Activated CD4-positive, alpha-beta T cell treated with anti-CD3 and anti-CD28 coated beads, Interleukin-2, amount 50 U/mL, for 48 hours (primary cell): ENCODE measurements around the gene CPAMD8.
"Not testable (repeated sequence)": the region's sequence is repeated elsewhere in the genome, so short reads cannot be mapped to it uniquely, and the experiment has no call there.

ENCODE experiments used
- DNase-seq, 2 experiments: peaks; one replicate each; pipeline ENCODE4 v3.0.0-alpha.2; 2020

The CPAMD8 gene

DNA sequence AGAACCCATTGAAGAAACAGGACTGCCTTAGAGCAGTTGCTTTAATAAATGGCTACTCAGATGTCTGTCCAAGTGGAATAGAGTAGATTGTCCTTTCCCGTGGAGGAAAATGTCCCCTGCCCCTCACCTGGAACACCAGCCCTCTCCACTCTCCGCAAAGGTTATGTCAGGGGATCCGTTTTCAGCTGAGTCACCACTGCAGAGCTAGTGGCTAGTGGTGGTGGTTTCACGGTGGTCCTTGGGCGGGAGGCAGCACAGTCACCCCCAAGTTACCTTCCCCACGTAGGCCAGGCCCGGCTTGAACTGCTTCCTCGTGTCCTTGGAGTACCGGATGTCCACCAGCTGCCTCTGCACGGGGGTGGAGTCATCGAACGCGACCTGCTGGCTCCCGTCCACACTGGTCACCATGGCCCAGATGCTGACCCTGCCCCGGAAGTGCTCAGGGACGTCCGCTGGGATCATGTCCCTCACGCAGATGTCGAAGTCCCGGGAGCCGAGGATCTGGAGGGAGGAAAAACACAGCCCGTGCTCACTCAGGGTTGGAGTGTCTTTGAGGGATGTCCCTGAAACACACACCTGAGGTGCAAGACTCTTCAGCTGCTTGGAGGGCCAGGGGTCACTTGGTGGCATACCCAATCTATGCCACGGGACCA lies 29.6 kb downstream of the CPAMD8 start:
- not testable (repeated sequence) for DNase-seq

DNA sequence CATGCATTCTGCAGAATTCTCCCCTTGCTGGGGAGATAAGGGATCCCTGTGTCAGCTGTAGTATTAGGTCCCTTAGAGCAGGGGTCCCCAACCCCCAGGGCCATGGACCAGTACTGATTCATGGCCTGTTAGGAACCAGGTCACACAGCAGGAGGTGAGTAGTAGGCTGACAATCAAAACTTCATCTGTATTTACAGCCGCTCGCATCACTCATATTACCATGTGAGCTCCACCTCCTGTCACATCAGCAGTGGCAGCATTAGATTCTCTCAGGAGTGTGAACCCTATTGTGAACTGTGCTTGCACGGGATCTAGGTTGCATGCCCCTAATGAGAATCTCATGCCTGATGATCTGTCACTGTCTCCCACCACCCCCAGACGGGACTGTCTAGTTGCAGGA lies 37.9 kb downstream of the CPAMD8 start:
- no peak for DNase-seq

DNA sequence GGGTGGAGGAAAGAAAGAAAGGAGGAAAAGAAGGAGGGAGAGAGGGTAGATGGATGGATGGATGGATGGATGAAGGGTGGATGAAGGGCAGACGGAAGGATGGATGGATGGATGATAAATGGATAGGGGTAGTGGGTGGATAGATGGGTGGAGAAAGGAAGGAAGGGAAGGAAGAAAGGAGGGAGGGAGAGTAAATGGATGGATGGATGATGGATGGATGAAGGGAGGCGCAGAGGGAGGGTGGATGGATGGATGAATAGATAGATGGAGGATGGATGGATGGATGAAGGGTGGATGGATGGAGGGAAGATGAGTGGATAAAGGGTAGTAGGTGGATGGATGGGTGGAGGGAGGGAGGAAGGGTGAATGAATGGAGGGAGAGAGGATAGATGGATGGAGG lies 41.2 kb downstream of the CPAMD8 start:
- DNase-seq, result no peak

DNA sequence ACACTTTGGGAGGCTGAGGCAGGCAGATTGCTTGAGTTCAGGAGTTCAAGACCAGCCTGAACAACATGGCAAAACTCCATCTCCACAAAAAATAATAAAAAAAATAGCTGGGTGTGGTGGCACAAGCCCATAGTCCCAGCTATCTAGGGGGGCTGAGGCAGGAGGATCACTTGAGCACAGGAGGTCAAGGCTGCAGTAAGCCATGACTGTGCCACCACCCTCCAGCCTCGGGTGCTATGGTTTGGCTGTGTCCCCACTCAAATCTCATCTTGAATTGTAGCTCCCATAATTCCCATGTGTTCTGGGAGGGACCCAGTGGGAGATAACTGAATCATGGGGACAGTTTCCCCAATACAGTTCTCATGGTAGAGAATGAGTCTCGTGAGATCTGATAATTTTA lies 44.0 kb downstream of the CPAMD8 start:
- DNase-seq, result not testable (repeated sequence)

DNA sequence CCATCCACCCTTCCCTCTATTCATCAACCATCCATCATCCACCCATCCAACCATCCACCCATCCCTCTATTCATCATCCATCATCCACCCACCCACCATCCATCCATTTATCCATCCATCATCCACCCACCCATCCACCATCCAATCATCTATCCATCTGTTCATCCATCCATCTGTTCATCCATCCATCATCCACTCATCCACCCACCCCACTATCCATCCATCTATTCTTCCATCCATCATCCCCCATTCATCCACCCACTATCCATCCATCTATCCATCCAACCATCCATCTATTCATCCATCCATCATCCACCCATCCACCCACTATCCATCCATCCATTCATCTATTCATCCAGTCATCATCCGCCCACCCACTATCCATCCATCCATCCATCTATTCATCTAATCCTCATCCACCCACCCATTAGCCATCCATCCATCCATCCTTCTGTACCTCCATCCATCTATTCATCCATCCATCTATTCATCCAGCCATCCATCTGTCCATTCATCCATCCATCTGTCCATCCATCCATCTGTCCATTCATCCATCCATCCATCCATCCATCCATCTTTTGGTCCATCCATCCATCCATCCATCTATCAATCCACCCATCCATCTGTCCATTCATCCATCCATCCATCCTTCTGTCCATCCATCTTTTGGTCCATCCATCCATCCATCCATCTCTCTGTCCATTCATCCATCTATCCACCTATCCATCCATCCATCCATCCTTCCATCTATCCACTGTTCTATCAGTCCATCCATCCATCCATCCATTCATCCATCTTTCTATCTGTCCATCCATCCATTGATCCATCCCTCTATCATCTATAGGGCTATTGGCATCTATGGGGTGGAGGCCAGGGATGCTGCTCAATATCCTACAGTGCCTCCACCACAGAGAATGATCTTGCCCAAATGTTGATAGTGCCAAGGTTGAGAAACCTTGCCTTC lies 47.5 kb downstream of the CPAMD8 start:
- DNase-seq, result no peak

DNA sequence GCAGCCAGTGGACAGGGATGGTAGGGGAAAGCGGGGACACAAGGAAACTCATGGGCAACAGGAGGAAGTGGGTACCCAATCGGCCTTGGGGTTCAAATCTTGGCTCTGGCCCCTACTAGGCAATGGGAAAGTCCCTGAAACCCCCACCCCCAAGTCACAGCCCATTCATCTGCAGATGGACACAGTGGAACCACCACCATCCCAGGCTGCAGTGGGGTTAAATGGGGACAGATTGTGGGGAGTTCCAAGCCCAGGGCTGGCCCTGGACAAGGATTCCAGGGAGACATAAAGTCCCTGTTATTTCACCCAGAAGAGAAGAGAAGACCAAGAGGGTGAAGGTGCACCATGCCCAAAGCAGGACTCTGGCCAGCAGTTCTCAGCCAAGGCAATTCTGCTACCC lies 48.5 kb downstream of the CPAMD8 start:
- DNase-seq, result no peak

DNA sequence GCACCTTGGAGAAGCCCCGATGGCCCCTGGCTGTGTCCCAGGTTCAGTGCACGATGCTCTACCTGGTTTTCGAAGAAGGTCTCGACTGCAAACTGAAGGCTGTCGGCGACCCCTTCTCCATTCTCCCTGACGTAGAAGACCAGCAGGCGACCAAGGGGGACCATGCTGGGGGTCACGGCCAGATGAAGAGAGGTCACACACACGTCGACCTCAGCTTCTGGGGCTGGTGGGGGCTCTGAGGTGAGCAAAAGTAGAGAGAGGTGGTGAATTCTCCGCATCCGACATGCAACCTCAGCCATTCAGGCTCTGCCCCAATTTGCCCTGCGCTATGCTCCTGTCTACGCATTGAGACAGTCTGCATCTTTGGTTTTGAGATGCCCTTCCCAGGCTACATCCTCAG lies 49.3 kb downstream of the CPAMD8 start:
- DNase-seq, result no peak

DNA sequence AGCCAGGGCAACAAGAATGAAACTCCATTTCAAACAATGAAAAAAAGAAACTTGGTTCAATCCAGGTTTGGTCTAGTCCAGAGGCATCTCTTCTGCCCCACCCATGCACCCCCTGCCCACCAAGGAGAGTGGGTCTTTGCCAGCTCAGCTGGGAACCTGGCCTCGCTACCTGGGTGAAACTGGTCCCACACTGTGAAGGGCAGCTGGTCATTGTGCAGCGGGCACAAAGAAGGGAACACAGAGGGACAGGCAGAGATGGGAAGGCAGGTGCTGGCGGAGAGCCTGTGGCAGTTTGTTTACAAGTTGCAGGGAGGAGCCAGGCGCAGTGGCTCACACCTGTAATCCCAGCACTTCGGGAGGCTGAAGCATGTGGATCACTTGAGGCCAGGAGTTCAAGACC lies 50.2 kb downstream of the CPAMD8 start:
- no peak for DNase-seq

DNA sequence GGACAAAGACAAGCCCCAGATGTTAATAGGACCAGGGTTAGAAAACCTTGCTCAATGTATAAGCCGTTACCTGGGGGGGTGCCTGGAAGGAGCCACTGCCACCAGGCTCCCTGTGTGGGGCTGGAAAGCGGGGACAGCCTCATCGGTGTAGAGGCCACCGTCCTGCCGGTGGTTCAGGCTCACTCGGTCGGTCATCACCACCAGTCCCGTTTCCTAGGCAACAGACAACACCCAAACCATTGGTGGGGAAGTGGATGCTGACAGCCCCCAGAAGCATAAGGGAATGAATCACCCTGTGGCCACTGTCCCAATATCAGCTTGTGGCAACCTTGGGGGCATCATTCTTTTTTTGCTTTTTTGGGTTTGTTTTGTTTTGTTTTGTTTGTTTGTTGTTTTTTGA lies 55.8 kb downstream of the CPAMD8 start:
- no peak for DNase-seq

DNA sequence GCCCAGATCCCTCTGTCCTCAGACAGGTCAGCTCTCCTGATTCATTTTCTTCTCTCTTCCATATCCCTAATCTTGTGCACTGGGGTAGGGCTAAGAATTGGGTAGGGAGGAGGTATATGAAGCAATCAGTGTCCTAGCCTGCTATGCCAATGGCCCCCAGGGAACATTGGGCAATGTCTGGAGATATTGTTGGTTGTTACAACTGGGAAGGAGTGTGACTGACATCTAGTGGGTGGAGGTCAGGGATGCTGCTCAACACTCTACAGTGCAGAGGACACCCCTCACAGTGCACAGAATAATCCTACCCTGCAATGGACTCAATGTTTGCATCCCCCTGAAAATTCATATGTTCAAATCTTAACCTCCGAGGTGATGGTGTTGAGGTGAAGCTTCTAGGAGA lies 57.5 kb downstream of the CPAMD8 start:
- no peak for DNase-seq

DNA sequence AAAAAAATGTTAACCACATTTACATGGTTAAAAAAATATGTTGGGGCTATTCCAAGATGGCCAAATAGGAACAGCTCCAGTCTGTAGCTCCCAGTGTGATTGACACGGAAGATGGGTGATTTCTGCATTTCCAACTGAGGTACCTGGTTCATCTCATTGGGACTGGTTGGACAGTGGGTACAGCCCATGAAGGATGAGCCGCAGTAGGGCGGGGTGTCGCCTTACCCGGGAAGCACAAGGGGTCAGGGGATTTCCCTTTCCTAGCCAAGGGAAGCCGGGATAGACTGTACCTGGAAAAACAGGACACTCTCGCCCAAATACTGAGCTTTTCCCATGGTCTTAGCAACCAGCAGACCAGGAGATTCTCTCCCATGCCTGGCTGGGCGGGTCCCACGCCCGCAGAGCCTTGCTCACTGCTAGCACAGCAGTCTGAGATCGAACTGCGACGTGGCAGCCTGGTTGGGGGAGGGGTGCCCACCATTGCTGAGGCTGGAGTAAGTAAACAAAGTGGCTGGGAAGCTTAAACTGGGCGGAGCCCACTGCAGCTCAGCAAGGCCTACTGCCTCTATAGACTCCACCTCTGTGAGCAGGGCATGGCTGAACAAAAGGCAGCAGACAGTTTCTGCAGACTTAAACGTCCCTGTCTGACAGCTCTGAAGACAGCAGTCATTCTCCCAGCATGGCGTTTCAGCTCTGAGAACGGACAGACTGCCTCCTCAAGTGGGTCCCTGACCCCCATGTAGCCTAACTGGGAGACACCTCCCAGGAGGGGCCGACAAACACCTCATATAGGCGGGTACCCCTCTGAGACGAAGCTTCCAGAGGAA lies 65.4 kb downstream of the CPAMD8 start:
- not testable (repeated sequence) for DNase-seq

DNA sequence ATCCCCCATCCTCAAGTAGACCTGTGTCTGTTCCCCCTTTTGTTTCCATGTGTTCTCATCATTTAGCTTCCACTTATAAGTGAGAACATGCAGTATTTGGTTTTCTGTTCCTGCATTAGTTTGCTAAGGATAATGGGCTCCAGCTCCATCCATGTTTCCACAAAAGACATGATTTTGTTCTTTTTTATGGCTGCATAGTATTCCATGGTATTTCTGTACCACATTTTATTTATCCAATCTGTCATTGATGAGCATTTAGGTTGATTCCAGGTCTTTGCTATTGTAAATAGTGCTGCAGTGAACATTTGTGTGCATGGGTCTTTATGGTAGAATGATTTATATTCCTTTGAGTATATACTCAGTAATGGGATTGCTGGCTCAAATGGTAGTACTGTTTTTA lies 68.3 kb downstream of the CPAMD8 start:
- DNase-seq, result not testable (repeated sequence)

DNA sequence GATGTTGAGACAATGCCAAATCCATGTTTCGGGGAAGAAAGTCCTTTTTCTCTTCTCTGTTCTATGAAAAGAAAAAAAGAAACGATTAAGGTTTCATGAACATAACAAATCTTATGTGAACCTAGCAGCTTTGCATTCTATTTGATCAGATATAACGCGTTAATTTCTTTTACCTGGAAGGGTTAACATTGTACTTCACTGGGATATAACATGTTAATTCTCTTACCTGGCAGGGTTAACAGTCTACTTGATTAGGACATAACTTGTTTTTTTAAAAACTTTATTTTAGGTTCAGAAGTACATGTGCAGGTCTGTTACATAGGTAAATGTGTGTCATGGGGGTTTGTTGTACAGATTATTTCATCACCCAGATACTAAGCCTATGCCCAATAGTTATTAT lies 68.8 kb downstream of the CPAMD8 start:
- no peak for DNase-seq

DNA sequence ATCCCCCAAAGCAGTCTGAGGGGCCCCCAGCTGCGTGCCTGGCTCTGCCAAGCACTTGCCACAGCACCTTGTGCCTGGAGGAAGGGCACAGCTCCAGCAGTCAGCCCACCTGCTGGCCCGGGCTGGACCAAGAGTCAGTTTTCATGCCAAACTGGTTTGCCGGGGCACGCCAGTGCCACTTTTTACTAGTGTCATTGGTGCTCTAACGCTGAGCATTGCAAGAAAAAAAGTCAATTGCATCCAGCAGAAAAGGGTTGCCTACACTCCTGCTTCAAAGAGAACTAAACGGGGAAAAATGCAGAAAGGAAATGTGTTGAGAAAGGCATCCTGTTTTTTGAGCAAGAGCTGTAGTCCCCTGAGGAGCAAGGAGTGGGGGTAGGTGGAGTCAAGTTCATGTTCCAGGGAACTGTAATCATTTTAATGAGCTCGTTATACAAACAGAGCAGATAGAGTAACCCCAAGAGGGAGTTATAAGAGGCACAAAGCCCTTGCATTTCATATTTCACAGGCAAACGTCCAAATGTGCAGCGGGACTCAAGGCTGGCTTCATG lies 69.4 kb downstream of the CPAMD8 start:
- DNase-seq, result no peak

DNA sequence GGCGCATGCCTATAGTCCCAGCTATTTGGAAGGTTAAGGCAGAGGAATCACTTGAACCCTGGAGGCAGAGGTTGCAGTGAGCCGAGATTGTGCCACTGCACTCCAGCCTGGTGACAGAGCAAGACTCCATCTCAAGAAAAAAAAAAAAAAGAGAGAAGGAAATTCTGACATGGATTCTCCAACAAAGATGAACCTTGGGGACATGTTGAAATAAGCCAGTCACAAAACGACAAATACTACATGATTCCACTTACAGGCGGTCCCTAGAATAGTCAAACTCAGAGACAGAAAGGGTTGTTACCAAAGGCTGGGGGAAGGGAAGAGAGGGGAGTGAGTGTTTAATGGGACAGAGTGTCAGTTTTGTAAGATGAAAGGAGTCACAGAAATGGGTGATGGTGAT lies 71.4 kb downstream of the CPAMD8 start:
- no peak for DNase-seq

DNA sequence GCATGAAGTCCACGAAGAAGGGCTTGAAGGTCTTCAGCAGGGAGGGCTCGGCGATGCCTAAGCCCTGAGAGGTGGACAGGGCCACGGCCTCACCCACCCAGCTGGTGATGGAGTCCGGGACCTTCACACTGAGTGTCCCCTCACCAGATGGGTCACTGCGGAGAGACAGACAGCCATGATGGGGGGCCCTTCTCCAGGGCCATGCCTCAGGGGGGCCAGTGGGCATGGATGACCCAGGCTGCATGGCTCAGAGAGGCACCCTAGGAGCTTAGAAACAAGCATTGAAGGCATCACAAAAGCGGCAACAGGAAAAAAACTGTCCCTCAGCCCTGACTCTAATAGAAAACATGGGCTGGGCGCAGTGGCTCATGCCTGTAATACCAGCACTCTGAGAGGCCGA lies 74.6 kb downstream of the CPAMD8 start:
- no peak for DNase-seq

DNA sequence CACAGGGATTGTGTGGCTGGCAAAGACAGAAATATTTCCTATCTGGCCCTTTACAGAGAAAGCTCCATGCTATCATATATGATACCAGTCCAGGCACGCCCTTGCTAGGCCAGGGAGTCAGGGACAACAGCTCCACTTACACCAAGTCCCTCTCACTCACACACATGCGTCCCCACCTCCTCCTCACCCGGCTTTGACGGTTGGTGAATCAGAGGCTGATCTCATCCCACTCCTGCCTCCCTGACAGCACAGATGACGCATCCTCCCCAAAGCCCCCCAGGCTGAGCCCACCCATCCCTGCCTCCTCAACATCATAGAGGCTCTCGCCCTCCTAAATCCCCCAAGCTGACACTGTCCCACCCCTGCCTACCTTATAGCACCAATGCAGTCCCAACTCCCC lies 75.1 kb downstream of the CPAMD8 start:
- DNase-seq, result no peak

DNA sequence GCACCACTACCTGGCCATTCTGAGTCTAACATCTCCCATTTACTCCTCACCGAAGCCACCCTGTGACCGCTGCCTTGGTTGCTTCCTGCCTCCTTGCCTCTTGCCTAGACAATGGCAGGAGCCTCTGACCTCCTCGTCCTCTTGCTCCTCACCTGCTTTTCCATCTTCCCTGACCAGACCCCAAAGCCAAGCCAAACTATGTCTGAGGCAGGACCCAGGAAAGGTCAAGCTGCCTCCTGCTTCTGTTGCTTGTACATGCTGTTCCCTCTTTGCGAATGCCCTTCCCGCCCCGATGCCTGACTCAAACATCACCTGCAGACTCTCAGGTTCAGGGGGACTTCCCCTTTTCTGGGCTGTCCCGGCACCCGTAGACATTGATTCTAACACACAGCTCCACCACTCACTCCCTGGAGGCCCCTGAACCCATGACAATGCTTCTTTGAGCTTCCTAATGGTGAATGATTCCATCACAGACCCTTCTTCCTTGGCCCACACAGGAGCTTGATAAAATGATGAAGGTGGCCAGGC lies 77.0 kb downstream of the CPAMD8 start:
- DNase-seq, result no peak

DNA sequence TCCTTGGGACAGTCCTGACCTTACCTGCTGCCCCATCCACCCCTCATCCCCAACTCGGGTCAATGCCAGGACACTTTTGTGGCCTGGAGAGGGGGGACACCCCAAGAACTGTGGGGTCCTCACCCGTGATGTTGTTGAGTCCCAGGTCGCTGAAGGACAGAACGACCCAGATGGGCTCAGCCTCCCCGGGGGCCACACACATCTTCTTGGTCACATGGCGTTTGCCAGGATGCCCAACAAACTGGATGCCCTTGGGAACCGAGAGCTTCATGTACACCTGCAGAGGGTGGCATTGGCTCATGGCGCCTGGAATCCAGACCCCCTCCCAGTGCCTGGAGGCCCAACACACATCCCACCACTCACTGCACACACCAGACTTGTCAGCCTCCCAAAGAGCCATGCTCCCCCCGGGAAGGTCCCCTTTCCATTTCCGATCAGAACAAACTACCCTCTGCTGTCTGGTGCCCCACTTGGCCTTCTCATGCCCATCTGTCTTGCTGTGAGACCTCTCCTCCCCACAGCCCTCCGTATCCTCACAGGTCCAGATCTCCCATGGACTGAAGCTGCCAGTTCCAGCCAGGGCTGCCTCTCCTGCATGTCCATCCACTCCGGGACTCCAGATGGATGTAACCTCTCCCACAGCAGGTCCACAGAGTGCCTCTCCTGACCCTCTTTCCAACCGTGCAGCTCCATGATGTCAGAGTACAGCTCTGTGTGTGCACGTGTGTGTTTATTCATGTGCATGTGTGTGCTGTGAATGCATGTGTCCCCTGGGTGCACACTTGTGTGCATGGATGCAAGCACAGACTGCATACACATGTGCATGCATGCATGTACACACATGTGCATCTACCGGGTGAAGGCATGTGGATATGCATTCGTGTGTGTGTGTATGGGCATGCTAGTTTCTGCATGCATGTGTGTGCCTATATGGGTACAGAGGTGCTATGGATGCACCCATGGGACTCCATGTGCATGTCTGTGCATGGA lies 79.4 kb downstream of the CPAMD8 start:
- DNase-seq, result no peak

DNA sequence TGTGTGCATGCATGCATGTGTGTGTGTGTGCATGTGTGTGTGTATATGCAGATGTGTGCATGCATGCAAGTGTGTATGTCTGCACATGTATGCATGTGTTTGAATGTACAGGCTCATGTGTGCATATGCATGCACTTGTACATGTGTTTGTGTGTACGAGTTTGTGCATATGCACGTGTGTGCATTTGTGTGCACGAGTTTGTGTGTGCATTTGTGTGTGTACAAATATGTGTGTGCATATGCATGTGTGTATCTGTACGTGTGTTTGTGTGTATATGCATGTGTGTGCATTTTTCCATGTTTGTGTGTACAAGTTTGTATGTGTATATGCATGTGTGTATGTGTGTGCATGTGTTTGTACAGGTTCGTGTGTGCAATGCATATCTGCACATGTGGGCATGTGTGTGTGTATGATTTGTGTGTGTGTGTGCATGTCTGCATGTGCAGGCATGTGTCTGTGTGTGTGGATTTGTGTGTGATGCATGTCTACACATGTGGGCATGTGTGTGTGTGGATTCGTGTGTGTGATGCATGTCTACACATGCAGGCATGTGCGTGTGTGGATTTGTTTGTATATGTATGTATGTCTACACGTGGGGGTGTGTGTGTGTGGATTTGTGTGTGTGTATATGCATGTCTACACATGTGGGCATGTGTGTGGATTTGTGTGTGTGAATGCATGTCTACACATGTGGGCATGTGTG lies 80.7 kb downstream of the CPAMD8 start:
- no peak for DNase-seq

DNA sequence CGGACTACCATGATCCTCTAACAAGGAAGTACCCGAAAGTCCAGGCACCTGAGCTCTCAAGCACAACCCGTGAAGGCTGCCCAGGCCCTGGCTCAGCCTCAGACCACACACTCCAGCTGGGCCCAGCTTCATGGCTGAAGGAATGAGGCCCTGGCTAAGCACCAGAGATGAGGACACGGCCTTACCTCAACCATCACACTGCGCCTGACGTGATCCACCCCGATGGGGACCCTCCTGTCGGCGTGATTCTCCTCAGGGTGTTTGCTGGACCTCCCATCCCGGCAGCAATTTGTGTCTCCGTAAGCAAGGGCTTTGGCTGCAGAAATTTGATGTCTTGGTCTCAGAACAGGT lies 81.3 kb downstream of the CPAMD8 start:
- DNase-seq, result no peak
